Measurements from ENCODE around the gene OR3A1.
"Not testable (repeated sequence)": the region's sequence is repeated elsewhere in the genome, so short reads cannot be mapped to it uniquely, and the experiment has no call there.

OR3A1 gene

GRCh38 chr17:3298260-3298659 lies at the start of gene OR3A1:
TSS of gene OR3A1 (minus strand) at chr17:3298360. CDS start at chr17:3292582, 5,778 bp downstream.
- no peak for DNase-seq

- not testable (repeated sequence) for DNase-seq
These were observed 44.6 kb upstream of the OR3A1 start for GRCh38 chr17:3342782-3343181.

- no peak for DNase-seq
These were observed 37.7 kb upstream of the OR3A1 start for GRCh38 chr17:3335876-3336275.

GRCh38 chr17:3318336-3318735 lies 20.2 kb upstream of the OR3A1 start:
- no peak for DNase-seq

GRCh38 chr17:3316836-3317235 lies 18.7 kb upstream of the OR3A1 start:
- no peak for DNase-seq

GRCh38 chr17:3308603-3309002 lies 10.4 kb upstream of the OR3A1 start:
- no peak for DNase-seq

GRCh38 chr17:3295632-3296031 lies 2.5 kb downstream of the OR3A1 start:
- no peak for DNase-seq

- DNase-seq, result not testable (repeated sequence)
These were observed 4.6 kb downstream of the OR3A1 start for GRCh38 chr17:3293548-3293947.

GRCh38 chr17:3282901-3283300 lies 15.3 kb downstream of the OR3A1 start:
- DNase-seq, result no peak

GRCh38 chr17:3276126-3276525 lies 22.0 kb downstream of the OR3A1 start:
- no peak for DNase-seq

GRCh38 chr17:3271072-3271848 lies 26.9 kb downstream of the OR3A1 start:
- no peak for DNase-seq

- DNase-seq, result no peak
These were observed 37.6 kb downstream of the OR3A1 start for GRCh38 chr17:3260600-3260999.

- no peak for DNase-seq
These were observed 38.0 kb downstream of the OR3A1 start for GRCh38 chr17:3260163-3260562.

GRCh38 chr17:3256575-3256974 lies 41.6 kb downstream of the OR3A1 start:
- DNase-seq, result no peak

- DNase-seq, result not testable (repeated sequence)
These were observed 49.1 kb downstream of the OR3A1 start for GRCh38 chr17:3249013-3249412.

- not testable (repeated sequence) for DNase-seq
These were observed 53.3 kb downstream of the OR3A1 start for GRCh38 chr17:3244841-3245240.

- not testable (repeated sequence) for DNase-seq
These were observed 57.1 kb downstream of the OR3A1 start for GRCh38 chr17:3241044-3241443.

Measured in stimulated activated CD8-positive, alpha-beta memory T cell treated with anti-CD3 and anti-CD28 coated beads, Interleukin-4, amount 100 ng/mL, for 48 hours (primary cell).